Endothelial cell of umbilical vein (primary cell): ENCODE results near the gene ELF3. TPM values are rescaled to one million over a fixed set of nuclear protein-coding genes. Genes with fewer than 3 reads are reported as not detected.

Source experiments
- BruUV-seq: library from RNA; stranded (reverse); fragments of 400-500 nt; replicated peaks from 2 replicates; lab custom pipeline; 2021; lab: Mats Ljungman, UMichigan
- CTCF ChIA-PET: fragments of 300-600, 350-600 bp; sonication (Branson Sonifier 250); formaldehyde crosslinking; loops from one replicate; lab custom pipeline; 2021; ENCODE audit warnings: antibody characterized with exemption, inconsistent platforms; lab: Charles Lee
- POLR2A ChIA-PET: fragments of 300-600, 350-600 bp; sonication (Branson Sonifier 250); formaldehyde crosslinking; loops from one replicate; lab custom pipeline; 2021; ENCODE audit warnings: antibody characterized with exemption, inconsistent platforms; lab: Charles Lee
- DNase-seq: peaks from one replicate; pipeline ENCODE4 v3.0.0-alpha.2; 2011; ENCODE audit warnings: low read depth, low spot score
- FAIRE-seq: peaks from 2 replicates; lab custom pipeline; 2011; peaks lifted over from hg19 to GRCh38; lab: Jason Lieb, UNC
- H2AFZ ChIP-seq: 2 replicates; pipeline ENCODE4 v1.6.0; 2012; ENCODE audit warnings: low read depth, low read length, control low read depth, inconsistent platforms
- H3K27ac ChIP-seq: 2 replicates; pipeline ENCODE4 v1.5.1; 2011; ENCODE audit warnings: low read depth, mild to moderate bottlenecking, control low read depth, low read length, moderate library complexity; ENCODE audit not compliant: insufficient read depth
- H3K27me3 ChIP-seq, 2 experiments: 2 replicates each; pipeline versions ENCODE4 v1.6.0 to v1.6.1; 2011; ENCODE audit warnings: low read length in 2 of 2, mixed read lengths in 1 of 2; ENCODE audit not compliant: control insufficient read depth in 2 of 2, insufficient read depth in 2 of 2
- H3K36me3 ChIP-seq, 2 experiments: 2 replicates in 1 of 2; 3 replicates in 1 of 2; pipeline ENCODE4 v1.5.1; 2011; ENCODE audit warnings: low read length in 2 of 2, mild to moderate bottlenecking in 1 of 2, moderate library complexity in 1 of 2; ENCODE audit not compliant: control insufficient read depth in 2 of 2, insufficient read depth in 2 of 2; ENCODE audit errors: extremely low read depth in 1 of 2
- H3K4me1 ChIP-seq: 3 replicates; pipeline ENCODE4 v1.5.1; 2011; ENCODE audit warnings: mild to moderate bottlenecking, low read length; ENCODE audit not compliant: control insufficient read depth, insufficient read depth; ENCODE audit errors: extremely low read depth
- H3K4me2 ChIP-seq: 2 replicates; pipeline ENCODE4 v1.6.1; 2011; ENCODE audit warnings: low read length, control low read depth, mixed read lengths; ENCODE audit not compliant: insufficient read depth
- H3K4me3 ChIP-seq, 3 experiments: fragments of 200-600 bp in 1 of 3; sonication (generic), shearing (Covaris generic) in 1 of 3; replicated peaks in 1 of 3; 2 replicates each; pipeline ENCODE4 v1.5.1; 2011 to 2016; ENCODE audit warnings: control low read depth in 3 of 3, low read length in 3 of 3, mild to moderate bottlenecking in 2 of 3, inconsistent platforms in 1 of 3, low read depth in 1 of 3, moderate library complexity in 1 of 3; ENCODE audit not compliant: insufficient read depth in 1 of 3
- H3K79me2 ChIP-seq: 2 replicates; pipeline ENCODE4 v1.6.0; 2012; ENCODE audit warnings: low read length, inconsistent platforms; ENCODE audit not compliant: control insufficient read depth, insufficient read depth
- H3K9ac ChIP-seq: replicated peaks from 2 replicates; pipeline ENCODE3; 2011; ENCODE audit warnings: low read length, control low read depth; ENCODE audit not compliant: insufficient read depth; ENCODE audit errors: extremely low read depth
- H3K9me1 ChIP-seq: replicated peaks from 3 replicates; pipeline ENCODE4 v1.6.0; 2011; ENCODE audit warnings: mild to moderate bottlenecking, low read length; ENCODE audit not compliant: control insufficient read depth, insufficient read depth; ENCODE audit errors: extremely low read depth
- H3K9me3 ChIP-seq: replicated peaks from 2 replicates; pipeline ENCODE4 v1.5.1; 2012; ENCODE audit warnings: low read length, inconsistent platforms; ENCODE audit not compliant: control insufficient read depth, insufficient read depth
- H4K20me1 ChIP-seq: replicated peaks from 2 replicates; pipeline ENCODE3; 2011; ENCODE audit warnings: mild to moderate bottlenecking, low read length; ENCODE audit not compliant: control insufficient read depth, insufficient read depth; ENCODE audit errors: extremely low read depth
- EZH2 ChIP-seq: IDR thresholded peaks from 2 replicates; pipeline ENCODE4 v1.6.1; 2012; ENCODE audit warnings: borderline replicate concordance, low read depth, mild to moderate bottlenecking, moderate library complexity, low read length, inconsistent platforms; ENCODE audit not compliant: severe bottlenecking
- FOS ChIP-seq: IDR thresholded peaks from 2 replicates; pipeline ENCODE4 v1.6.1; 2011; ENCODE audit warnings: mild to moderate bottlenecking, low read length, moderate library complexity, borderline replicate concordance; ENCODE audit not compliant: insufficient read depth
- GATA2 ChIP-seq: IDR thresholded peaks from 2 replicates; pipeline ENCODE4 v1.7.0; 2011; ENCODE audit warnings: low read depth, mild to moderate bottlenecking, moderate library complexity, mixed read lengths, low read length; ENCODE audit not compliant: insufficient read length, insufficient read depth
- JUN ChIP-seq: IDR thresholded peaks from 2 replicates; pipeline ENCODE4 v1.6.1; 2011; ENCODE audit warnings: borderline replicate concordance, low read depth; ENCODE audit not compliant: insufficient read length, insufficient read depth
- MYC ChIP-seq: IDR thresholded peaks from one replicate; pipeline ENCODE4 v1.6.1; 2011; ENCODE audit warnings: mild to moderate bottlenecking, low read depth, low read length
- POLR2A ChIP-seq: IDR thresholded peaks from 2 replicates; pipeline ENCODE4 v1.6.1; 2012; ENCODE audit warnings: low read depth, mild to moderate bottlenecking, control low read depth, low read length
- POLR2AphosphoS5 ChIP-seq: IDR thresholded peaks from 2 replicates; pipeline ENCODE4 v1.6.1; 2012; ENCODE audit warnings: low read depth, mild to moderate bottlenecking, control low read depth, low read length, moderate library complexity; ENCODE audit not compliant: insufficient read depth
- dilution Hi-C: fragments of 300-500 bp; cut with MboI; formaldehyde crosslinking; loops from one replicate; pipeline ENCODE4 v1.15.0; 2019; ENCODE audit warnings: low sequenced_read_pairs; ENCODE audit not compliant: extremely low pct_ligation_motif_present
- intact Hi-C: fragments of 100-400 bp; cut with micrococcal nuclease; formaldehyde crosslinking; loops from one replicate; pipeline ENCODE4 v1.10.0; 2022
- polyA plus RNA-seq, 4 experiments: library from polyadenylated mRNA; depleted of rRNA in 3 of 4; stranded (reverse) in 3 of 4; unstranded in 1 of 4; fragments of >200 nt; gene quantifications; 2 replicates each; pipeline versions ENCODE4 v1.2.1 to v1.2.3, GENCODE V29; 2011 to 2012; ENCODE audit warnings: missing spikeins in 1 of 4
- total RNA-seq: library from RNA; stranded (reverse); gene quantifications from 2 replicates; pipeline ENCODE4 v1.2.3, GENCODE V29; 2021
- TF ChIP-seq, protein P1 (sequence below): IDR thresholded peaks from 2 replicates; pipeline ENCODE4 v1.6.1; 2011; ENCODE audit not compliant: insufficient read depth, insufficient read length
- TF ChIP-seq, protein P2 (sequence below), 2 donors: IDR thresholded peaks; 1 replicate in 1 of 2; 2 replicates in 1 of 2; pipeline ENCODE4 v1.5.1; 2011; ENCODE audit warnings: low read length in 2 of 2, mild to moderate bottlenecking in 2 of 2, moderate library complexity in 2 of 2, control low read depth in 1 of 2, inconsistent platforms in 1 of 2, low read depth in 1 of 2; ENCODE audit not compliant: insufficient read depth in 1 of 2; ENCODE audit errors: extremely low read depth in 1 of 2

Gene ELF3
- total and polyA plus RNA-seq, 2 donors (not counting 3 experiments of a cell fraction or from before 2014, with no cell fraction given), result 0.07 to 0.29 TPM

DNA sequence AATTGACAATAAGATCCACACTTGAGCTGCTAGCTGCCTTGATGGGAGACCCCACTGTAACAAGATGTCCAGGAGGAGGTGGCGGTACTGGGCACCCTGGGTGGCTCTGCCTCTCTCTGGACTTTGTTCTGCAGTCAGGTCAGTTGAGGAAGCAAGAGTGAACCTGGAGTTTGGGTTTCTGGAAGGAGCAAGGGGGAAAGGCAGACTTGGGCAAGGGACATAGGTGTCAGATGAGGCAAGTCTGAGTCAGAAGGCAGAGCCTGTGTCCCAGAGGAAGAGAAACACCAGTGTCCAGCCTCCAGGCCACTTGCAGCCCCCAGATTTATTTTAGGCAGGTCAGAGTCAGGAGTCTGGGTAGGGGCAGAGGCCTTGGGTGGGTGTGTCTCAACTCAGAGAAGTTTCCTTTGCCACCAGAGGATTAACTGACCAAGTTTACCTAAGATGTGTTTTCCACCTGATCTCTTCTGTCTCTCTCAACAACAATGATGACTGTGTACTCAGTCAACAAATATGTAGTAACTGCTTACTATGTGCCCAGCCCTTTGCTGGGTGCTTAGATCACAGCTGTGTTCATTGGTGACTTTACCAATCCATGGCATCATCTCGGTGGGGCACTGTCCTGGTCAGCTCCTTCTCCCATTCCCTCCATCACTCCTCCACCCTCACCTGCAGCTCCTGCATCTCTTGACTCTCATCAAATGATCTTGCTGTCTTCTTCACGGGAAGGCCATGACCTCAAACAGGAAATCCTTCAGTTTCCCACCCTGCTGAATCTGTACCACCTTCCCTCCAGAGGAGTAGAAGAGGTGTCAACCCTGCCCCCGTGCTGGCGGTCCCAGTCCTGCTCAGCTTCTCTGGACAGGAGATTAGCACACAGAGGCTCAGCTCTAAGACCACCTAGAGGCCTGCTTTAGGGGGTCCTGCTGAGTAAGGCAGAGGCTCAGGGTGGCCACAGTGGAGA is 36.6 kb downstream of the ELF3 start:
- Histone ChIP-seq H3K79me2 (no peaks in the 10 kb centered on the region), H3K27ac (no peak overlapping the region), H3K27me3 (peaks cover 0 to 2% of the 10 kb centered on the region in 2 experiments), H3K4me1 (no peaks in the 10 kb centered on the region), H4K20me1 (no peaks in the 10 kb centered on the region), H3K9me3 (no peaks in the 10 kb centered on the region), H3K9me1 (no peaks in the 10 kb centered on the region), H3K36me3 (no peaks in the 10 kb centered on the region), H3K4me2 (no peak overlapping the region), H2AFZ (no peak overlapping the region), H3K9ac (no peak overlapping the region), H3K4me3 (no peak overlapping the region)
- POLR2A ChIA-PET, result no interaction called here
- TF ChIP-seq FOS (no peak), POLR2AphosphoS5 (no peak), GATA2 (no peak), EZH2 (no peak), MYC (no peak), POLR2A (no peak), JUN (no peak)
- TF ChIP-seq, protein P1, sequence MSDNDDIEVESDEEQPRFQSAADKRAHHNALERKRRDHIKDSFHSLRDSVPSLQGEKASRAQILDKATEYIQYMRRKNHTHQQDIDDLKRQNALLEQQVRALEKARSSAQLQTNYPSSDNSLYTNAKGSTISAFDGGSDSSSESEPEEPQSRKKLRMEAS, result no peak
- TF ChIP-seq, protein P2, sequence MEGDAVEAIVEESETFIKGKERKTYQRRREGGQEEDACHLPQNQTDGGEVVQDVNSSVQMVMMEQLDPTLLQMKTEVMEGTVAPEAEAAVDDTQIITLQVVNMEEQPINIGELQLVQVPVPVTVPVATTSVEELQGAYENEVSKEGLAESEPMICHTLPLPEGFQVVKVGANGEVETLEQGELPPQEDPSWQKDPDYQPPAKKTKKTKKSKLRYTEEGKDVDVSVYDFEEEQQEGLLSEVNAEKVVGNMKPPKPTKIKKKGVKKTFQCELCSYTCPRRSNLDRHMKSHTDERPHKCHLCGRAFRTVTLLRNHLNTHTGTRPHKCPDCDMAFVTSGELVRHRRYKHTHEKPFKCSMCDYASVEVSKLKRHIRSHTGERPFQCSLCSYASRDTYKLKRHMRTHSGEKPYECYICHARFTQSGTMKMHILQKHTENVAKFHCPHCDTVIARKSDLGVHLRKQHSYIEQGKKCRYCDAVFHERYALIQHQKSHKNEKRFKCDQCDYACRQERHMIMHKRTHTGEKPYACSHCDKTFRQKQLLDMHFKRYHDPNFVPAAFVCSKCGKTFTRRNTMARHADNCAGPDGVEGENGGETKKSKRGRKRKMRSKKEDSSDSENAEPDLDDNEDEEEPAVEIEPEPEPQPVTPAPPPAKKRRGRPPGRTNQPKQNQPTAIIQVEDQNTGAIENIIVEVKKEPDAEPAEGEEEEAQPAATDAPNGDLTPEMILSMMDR (IDR thresholded peaks at IDR 0.05; ENCODE audit: extremely low read depth in 1 of 2, insufficient read depth in 1 of 2, low read depth in 1 of 2, low read length in 2 of 2), result no peak
- DNase-seq, result no peak
- CTCF ChIA-PET, result interaction anchor here (0.7 kb wide), 1 partner anchor 9 kb away, joined by 3 read pairs; no protein-coding TSS in a partner anchor
- dilution Hi-C loops, result no loop called here
- FAIRE-seq, result no peak
- intact Hi-C loops, result no loop called here
- no TSS peak for BruUV-seq
